ENCODE data around the gene LAMA2.

The LAMA2 gene

DNA sequence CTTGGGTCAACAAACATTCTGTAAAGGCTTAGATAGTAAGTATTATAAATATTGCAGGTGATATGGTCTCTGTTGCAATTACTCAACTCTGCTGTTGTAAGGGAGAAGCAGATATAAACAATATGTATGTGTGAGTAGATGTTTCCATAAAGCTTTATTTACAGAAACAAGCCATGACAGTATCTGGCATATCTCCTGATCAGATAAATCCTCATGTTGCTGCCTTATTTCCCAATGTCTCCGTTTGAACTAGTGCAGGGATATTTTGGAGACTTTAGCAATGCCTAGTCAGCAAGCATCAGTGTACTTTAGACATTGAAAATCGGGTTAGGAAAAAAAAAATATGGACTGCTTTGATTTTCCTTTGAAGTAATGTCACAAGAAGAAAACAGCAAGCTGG, 96.1 kb downstream of the LAMA2 start:
- no peaks in the 10 kb centered on the region for H3K36me3 ChIP-seq (replicated peaks; ENCODE audit: low read depth, low read length)
- H3K27me3 ChIP-seq (ENCODE audit: low read depth, low read length) = no peaks in the 10 kb centered on the region
- no peak for TF ChIP-seq EZH2phosphoT487 (IDR thresholded peaks at IDR 0.05; ENCODE audit: low read depth)
- TF ChIP-seq, protein P1, sequence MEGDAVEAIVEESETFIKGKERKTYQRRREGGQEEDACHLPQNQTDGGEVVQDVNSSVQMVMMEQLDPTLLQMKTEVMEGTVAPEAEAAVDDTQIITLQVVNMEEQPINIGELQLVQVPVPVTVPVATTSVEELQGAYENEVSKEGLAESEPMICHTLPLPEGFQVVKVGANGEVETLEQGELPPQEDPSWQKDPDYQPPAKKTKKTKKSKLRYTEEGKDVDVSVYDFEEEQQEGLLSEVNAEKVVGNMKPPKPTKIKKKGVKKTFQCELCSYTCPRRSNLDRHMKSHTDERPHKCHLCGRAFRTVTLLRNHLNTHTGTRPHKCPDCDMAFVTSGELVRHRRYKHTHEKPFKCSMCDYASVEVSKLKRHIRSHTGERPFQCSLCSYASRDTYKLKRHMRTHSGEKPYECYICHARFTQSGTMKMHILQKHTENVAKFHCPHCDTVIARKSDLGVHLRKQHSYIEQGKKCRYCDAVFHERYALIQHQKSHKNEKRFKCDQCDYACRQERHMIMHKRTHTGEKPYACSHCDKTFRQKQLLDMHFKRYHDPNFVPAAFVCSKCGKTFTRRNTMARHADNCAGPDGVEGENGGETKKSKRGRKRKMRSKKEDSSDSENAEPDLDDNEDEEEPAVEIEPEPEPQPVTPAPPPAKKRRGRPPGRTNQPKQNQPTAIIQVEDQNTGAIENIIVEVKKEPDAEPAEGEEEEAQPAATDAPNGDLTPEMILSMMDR (IDR thresholded peaks at IDR 0.05; ENCODE audit: low read depth, low read length) = no peak
- no peak overlapping the region for H3K9ac ChIP-seq (ENCODE audit: low read length)
- H4K20me1 ChIP-seq (ENCODE audit: insufficient read depth, low read length) = no peaks in the 10 kb centered on the region
- H3K27ac ChIP-seq (ENCODE audit: low read length) = no peak overlapping the region
- no peak overlapping the region for H3K4me2 ChIP-seq (ENCODE audit: low read length)
- H3K4me1 ChIP-seq (ENCODE audit: low read length) = no peaks in the 10 kb centered on the region
- H2AFZ ChIP-seq (ENCODE audit: low read depth, low read length) = no peak overlapping the region
- H3K4me3 ChIP-seq (ENCODE audit: low read length) = no peak overlapping the region
- no peaks in the 10 kb centered on the region for H3K9me3 ChIP-seq (ENCODE audit: insufficient read depth, low read length)
- H3K79me2 ChIP-seq (ENCODE audit: low read length) = no peaks in the 10 kb centered on the region

DNA sequence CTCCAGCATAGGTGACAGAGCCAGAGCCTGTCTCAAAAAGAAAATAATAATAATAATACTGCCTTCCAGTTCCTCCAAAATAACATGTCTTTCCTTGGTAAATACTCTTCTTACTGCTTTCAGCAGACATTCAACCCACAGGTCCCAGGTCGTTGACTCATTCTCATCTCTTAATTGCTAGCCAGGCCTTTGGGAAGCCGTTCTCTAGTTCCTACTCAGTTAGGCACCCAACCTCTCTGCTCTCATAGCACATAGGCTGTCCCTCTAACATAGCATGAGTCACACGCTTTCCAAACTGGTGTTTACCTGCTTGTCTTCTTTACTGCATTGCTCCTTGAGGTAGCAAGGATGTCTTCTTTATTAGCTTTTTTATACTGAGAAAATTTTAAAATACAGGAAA, 98.8 kb downstream of the LAMA2 start:
- Histone ChIP-seq H3K4me1 (ENCODE audit: low read length) (no peaks in the 10 kb centered on the region), H4K20me1 (ENCODE audit: insufficient read depth, low read length) (no peaks in the 10 kb centered on the region), H3K36me3 (replicated peaks; ENCODE audit: low read depth, low read length) (no peaks in the 10 kb centered on the region), H3K4me2 (ENCODE audit: low read length) (no peak overlapping the region), H3K79me2 (ENCODE audit: low read length) (no peaks in the 10 kb centered on the region), H2AFZ (ENCODE audit: low read depth, low read length) (no peak overlapping the region), H3K27ac (ENCODE audit: low read length) (no peak overlapping the region), H3K4me3 (ENCODE audit: low read length) (no peak overlapping the region), H3K9me3 (ENCODE audit: insufficient read depth, low read length) (no peaks in the 10 kb centered on the region), H3K27me3 (ENCODE audit: low read depth, low read length) (no peaks in the 10 kb centered on the region), H3K9ac (ENCODE audit: low read length) (no peak overlapping the region)
- TF ChIP-seq, protein P1 (IDR thresholded peaks at IDR 0.05; ENCODE audit: low read depth, low read length) = no peak
- TF ChIP-seq EZH2phosphoT487 (IDR thresholded peaks at IDR 0.05; ENCODE audit: low read depth) = no peak

DNA sequence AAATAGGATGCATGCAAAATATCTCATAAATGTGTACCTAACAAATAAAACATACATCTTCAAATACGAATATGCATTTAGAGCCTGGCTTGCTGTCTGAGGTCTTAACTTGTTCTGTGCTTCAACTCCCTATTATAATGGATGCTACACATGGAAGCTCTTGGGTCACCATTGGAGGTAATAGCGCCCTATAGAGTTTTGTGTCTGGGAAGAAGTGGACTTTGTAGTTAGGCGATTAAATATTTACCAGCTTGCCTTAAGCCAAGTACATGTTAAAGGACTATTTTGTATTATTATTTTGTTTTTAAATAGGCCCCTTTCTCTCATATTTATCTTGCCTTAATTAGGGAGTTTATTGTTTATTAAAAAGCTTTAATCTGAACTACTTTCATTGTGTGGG, 107.4 kb downstream of the LAMA2 start:
- Histone ChIP-seq H3K36me3 (replicated peaks; ENCODE audit: low read depth, low read length) (no peaks in the 10 kb centered on the region), H3K79me2 (ENCODE audit: low read length) (no peaks in the 10 kb centered on the region), H3K27ac (ENCODE audit: low read length) (no peak overlapping the region), H3K27me3 (ENCODE audit: low read depth, low read length) (no peaks in the 10 kb centered on the region), H3K4me3 (ENCODE audit: low read length) (no peak overlapping the region), H4K20me1 (ENCODE audit: insufficient read depth, low read length) (no peaks in the 10 kb centered on the region), H3K9ac (ENCODE audit: low read length) (no peak overlapping the region), H3K4me2 (ENCODE audit: low read length) (no peak overlapping the region), H3K4me1 (ENCODE audit: low read length) (no peaks in the 10 kb centered on the region), H2AFZ (ENCODE audit: low read depth, low read length) (no peak overlapping the region), H3K9me3 (ENCODE audit: insufficient read depth, low read length) (no peaks in the 10 kb centered on the region)
- no peak for TF ChIP-seq EZH2phosphoT487 (IDR thresholded peaks at IDR 0.05; ENCODE audit: low read depth)
- TF ChIP-seq, protein P1 (IDR thresholded peaks at IDR 0.05; ENCODE audit: low read depth, low read length) = no peak

DNA sequence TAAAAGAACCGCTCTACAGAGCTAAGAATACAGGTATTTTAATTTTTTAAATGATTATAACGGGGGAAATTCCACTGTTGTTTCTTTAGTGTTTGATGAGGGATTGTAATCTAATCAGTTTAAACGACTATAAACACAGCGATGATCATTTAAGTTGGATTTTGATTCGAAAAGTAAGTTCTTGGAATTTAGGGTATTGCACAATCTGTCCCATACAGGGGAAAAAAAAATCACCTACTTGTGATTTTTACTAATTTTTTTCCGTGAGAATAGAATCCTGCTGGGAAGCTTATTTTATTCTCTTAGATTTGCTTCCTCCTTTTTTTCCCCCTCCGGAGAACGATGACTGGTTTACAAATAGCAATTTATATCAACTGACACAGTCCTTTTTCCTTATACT, 108.0 kb downstream of the LAMA2 start:
- Histone ChIP-seq H3K9ac (ENCODE audit: low read length) (no peak overlapping the region), H3K4me3 (ENCODE audit: low read length) (no peak overlapping the region), H3K4me2 (ENCODE audit: low read length) (no peak overlapping the region), H3K27ac (ENCODE audit: low read length) (no peak overlapping the region), H4K20me1 (ENCODE audit: insufficient read depth, low read length) (no peaks in the 10 kb centered on the region), H3K79me2 (ENCODE audit: low read length) (no peaks in the 10 kb centered on the region), H3K9me3 (ENCODE audit: insufficient read depth, low read length) (no peaks in the 10 kb centered on the region), H3K27me3 (ENCODE audit: low read depth, low read length) (no peaks in the 10 kb centered on the region), H3K4me1 (ENCODE audit: low read length) (no peaks in the 10 kb centered on the region), H2AFZ (ENCODE audit: low read depth, low read length) (no peak overlapping the region), H3K36me3 (replicated peaks; ENCODE audit: low read depth, low read length) (no peaks in the 10 kb centered on the region)
- no peak for TF ChIP-seq EZH2phosphoT487 (IDR thresholded peaks at IDR 0.05; ENCODE audit: low read depth)
- TF ChIP-seq, protein P1 (IDR thresholded peaks at IDR 0.05; ENCODE audit: low read depth, low read length) = no peak
